GM21381 (cell line): ENCODE data around the gene CD82.

ENCODE experiments used
- ATAC-seq: cut with Tn5 transposase; IDR thresholded peaks from one replicate; pipeline ENCODE4 v1.9.1; 2021; ENCODE audit warnings: mild to moderate bottlenecking, moderate library complexity; ENCODE audit not compliant: unreplicated experiment

CD82 gene

DNA sequence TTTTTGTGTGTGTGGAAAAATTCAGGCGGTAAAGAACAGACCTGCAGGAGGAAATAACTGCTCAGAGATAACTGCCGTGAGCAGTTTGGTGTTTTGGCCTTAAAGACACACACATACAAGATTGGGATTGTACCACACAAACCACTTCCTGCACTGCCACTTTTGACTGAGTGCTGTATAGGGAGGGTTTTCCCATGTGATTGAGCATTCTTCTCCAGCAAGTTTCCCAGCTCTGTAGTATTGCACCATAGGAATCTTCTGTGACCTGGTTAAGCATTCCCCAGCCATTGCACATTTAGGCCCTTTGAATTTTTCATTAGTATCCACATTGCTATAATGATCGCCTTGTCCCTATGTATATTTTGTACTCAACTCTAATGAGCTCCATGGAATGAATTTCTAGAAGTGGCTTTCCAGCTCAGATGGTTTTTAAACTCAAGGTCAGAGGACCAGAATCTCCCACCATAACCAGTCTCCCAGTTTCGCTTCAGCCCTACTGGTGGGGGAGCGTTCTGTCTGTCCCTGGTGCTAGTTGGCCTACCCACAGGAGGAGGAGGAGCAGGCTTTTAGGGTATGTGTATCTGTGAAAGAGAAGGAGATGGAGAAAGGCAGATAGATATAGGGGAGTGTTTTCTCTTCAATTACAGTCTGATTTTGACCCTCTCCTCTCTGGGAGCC lies 9.3 kb downstream of the CD82 start:
- ATAC-seq = peak; percentile 39

DNA sequence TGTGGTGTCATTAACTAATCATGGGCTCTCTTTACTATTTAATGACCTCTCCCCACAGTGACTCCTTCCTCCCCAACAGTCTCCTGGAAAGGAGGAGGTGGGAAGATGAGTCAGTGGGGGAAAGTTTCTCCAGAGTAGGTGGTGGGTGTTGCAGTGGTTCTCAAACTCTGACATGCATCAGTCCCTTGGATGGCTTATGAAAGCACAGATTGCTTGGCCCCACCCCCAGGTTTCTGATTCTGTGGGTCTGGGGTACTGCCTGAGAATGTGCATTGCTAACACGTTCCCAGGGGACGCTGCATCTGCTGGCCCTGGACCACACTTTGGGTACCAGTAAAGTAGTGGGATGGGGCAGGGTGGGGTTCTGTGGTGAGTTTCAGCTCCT lies 9.8 kb downstream of the CD82 start:
- no peak for ATAC-seq

DNA sequence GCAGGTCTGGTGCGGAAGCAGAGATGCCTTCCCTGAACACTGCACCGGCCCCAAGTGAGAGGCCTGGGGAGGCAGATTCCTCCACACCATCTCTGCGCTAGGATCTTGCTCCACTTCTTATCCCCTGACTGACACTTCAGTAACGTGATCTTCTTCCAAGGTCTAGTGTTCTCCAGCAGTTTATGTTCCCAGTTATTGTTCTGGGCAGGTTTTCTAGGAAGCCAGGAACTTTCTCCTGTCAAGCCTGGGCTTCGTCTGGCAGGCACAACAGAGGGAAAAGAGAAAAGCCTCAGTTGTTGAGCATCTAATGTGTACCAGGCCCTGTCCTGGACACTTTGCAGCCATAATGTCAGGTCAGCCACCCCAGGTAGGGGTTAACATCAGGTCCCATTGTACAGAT lies 10.5 kb downstream of the CD82 start:
- ATAC-seq = no peak

DNA sequence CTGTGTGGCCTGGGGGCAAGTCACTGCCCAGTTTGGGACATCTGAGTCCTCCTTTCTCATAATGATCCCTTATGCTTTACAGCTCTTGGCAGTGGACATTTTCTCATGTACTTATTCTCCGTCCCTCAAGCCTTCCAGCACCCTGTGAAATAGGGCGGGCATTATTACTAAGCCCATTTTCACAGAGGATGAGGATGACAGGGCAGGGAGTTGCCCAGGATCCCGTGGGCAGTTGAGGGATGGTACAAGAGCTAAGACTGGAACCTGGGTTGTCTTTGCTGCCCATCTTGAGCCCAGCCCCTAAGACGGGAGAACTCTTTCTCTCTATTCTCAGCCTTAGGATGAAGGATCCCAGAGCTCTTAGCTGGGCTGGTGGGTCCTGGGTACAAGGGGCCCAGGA lies 11.2 kb downstream of the CD82 start:
- no peak for ATAC-seq

DNA sequence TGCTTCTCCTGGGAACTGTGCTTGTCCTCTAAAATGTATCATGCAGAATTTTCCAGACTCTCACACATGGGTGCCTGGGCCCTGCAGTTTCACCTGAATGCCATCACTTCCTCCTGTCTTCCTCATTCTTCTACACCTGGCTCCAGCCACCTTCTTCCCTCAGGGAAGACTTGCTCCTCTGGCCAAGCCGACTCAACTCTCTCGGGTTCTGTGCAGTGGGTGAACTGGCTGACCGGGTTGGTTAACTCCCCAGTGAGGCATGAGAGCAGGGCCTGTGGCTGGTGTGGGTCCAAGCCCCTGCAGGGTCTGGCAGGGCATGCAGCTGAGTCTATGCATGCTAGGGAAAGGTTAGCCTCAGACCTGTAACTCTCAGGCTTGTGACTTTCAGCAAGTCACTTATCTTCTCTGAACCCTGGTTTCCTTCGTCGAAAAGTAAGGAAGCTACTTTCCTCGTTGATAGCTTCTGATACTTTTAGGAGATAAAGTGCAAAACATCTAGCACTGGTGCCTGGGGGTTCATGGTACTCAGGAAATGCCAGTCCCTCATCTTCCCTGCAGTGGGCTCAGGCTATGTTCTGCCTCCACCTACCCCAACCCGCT lies 11.9 kb downstream of the CD82 start:
- ATAC-seq = no peak

DNA sequence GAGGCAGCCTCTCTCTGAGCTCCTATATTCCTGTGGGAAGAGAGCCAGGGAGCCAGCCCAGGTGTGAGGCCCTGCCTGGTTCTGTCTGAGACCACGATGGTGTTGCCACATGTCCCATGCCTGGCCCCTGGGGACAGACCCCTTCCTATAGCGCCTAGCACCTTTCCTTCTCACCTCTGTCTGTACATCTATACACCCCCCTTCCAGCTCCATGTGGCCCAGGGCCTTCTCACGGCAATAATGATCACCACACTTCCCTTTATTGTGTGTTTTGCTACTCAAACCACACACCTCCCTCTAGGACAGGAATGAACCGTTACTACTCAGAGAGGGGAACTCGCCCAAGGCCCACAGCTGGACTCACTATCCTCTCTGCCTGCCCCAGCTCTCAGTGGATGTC lies 12.8 kb downstream of the CD82 start:
- ATAC-seq = peak; percentile 45

DNA sequence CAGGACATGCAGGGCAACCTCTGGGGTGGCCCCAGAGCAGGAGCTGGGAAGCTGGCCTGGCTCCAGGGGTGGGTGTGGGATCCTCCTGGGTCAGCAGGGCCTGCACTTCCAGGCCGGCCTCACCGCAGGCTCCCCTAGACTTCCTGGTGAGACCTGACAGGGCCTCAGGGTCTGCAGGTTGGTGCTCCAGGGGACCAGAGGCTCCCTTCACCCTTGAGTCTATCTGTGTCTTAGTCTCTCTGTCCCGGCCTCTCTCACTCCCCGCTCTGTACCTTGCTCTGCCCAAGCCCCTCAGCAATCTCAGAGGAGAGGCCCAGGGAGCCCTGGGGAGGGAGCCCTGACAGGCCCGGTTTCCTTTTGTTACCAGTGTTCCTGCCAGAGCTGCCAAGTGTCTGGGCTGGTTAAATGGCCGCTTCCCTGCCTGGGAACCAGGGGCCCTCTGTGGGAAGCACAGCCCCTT lies 13.9 kb downstream of the CD82 start:
- no peak for ATAC-seq

DNA sequence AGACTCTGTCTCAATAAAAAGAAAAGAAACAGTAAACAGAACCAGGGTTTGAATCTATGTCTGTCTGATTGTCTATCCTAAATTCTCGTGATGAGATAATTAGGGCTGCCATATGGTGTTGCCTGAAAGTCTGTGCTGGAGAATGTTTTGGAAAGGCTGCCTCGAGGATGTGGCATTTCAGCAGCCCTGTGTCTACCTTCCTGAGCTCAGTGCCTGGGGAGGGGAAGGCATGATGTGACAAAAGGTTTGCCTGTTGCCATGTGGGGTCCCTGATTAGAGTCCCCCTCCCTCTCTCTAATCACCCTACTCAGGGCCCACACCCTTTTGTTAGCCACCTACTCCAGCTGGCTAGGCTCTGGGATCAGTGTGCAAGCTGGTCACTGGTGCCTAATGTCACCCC lies 15.2 kb downstream of the CD82 start:
- no peak for ATAC-seq

DNA sequence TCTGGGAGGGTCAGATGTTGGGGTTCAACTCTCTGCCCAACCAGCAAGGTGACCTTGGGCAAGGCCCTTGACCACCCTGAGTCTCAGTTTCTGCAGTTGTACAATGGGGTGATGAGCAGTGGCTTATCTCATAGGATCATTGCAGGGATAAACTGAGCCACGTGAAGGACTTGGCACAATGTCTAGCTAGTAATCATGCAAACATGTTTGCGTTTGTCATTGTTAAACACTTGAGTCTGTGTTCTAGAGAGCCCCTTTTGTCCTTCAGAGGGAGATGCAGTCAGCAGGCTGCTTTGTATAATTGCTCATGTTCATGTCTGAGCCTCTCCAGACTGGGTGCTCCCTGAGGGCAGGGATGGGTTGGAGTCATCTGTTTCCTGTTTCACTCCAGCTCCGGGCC lies 15.8 kb downstream of the CD82 start:
- ATAC-seq = no peak

DNA sequence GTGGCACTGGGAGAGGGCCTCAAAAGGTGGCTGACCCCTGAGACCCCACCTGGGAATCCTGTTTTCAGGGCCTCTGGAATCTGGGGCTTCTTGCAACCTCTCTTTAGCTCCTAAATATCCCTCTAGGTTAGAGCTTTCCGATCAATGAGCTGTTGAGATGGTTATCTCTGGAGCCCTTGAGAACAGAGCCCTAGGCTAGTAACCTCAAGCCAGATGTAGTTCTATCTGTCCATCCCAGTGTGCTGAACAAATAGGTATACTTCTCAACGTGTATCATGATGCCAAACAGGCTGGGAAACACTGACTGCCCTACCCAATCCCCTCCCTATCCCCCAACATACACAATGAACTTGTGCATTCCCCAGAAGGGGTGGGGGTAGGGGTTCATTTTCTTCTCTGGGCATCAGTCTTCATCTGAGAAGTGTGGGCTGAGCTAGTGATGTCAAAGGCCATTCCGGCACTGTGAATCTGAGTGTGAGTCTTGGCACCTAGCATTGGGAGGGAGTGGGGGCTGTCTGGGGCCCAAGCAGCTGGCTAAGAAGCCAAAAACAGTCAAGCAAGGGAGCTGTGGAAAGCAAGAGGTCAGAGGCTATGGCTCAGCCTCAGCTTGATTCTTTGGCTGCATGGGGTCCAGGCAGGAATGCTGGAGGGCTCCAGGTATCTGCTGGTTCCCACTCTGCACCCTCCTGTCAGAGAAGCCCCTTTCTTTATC lies 17.3 kb downstream of the CD82 start:
- ATAC-seq = no peak

DNA sequence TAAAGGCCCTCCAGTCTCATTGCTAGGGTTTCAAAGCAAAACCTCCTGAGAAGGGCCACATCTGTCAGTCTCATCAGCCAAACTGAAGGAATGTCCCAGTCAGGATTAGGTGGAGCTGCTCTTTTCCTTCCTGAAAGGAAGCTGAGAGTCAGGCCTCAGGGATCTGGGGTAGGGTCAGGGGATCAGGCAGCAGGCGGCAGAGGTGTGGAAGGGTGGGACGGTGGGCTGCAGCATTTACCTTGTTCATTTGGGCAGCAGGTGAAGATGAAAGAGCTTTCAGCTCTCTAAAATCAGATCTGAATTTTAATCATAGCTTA lies 17.8 kb downstream of the CD82 start:
- no peak for ATAC-seq

DNA sequence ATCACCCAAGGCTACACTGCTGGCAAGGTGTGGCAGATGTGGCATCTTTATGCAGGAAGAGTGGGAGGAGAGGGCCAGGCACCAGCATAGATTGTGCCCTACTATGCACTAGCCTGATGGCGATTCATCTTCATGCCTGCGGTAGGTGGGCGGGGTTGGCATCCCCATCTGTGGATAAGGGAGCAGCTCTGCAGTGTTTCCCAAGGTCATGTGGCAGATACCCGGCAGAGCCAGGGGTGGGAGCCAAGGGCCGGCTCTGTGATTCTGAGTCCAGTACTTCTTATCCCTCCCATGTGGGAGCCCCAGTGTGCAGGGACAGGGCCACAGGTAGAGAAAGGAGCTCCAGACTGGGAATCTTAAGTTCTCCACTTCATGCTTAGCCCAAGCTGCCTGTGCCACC lies 20.0 kb downstream of the CD82 start:
- ATAC-seq = no peak

DNA sequence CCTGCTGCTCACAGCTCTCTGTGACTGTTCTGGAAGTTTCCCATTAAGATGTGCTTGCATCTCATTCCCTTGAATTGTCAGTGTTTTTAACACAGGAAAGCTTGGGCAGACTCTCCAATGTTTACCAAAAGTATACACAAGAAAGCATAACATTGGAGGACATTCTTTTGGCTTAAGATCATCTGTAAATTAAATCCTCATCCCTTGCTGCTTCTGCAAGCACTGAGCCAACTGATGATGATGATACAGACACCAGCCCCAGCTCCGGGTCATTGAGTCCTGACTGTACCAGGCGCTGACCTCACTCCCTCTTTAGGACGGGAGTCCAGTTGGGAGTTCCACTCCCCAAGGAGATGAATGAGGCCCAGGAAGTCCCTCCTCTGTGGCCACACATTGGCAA lies 23.8 kb downstream of the CD82 start:
- no peak for ATAC-seq

DNA sequence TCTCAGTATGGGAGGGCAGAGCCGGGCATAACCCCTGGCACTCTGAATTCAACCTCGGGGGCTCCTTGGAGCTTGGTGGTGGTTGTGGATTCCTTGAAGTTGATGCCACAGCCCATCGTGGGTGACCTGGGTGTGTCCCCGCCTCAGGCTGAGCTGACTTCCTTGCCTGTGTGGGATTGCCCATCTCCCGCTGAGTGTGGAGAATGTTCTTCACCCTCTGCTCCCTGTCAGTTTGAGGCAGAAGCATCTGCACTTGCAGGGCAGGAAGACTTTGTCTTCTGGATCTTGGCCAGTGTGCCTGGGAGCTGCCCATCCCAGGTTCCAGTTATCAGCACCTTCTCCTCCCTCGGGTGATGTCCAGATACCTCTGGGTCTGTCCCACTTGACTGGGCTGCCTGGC lies 25.3 kb downstream of the CD82 start:
- no peak for ATAC-seq

DNA sequence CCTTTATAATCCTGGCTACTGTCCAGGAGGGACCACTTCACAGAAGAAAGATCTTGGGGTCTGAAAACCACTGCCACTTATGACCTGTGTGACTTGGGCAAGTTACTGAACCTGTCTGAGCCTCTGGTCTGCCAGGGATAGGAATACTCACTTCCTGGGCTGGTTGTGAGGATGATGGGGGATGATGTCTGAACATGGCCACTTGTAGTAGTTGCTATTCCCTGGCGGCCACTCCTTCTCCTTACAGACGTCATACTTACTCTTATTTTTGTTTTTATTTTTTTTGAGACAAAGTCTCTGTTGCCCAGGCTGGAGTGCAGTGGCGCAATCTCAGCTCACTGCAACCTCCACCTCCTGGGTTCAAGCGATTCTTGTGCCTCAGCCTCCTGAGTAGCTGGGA lies 26.1 kb downstream of the CD82 start:
- ATAC-seq = no peak

DNA sequence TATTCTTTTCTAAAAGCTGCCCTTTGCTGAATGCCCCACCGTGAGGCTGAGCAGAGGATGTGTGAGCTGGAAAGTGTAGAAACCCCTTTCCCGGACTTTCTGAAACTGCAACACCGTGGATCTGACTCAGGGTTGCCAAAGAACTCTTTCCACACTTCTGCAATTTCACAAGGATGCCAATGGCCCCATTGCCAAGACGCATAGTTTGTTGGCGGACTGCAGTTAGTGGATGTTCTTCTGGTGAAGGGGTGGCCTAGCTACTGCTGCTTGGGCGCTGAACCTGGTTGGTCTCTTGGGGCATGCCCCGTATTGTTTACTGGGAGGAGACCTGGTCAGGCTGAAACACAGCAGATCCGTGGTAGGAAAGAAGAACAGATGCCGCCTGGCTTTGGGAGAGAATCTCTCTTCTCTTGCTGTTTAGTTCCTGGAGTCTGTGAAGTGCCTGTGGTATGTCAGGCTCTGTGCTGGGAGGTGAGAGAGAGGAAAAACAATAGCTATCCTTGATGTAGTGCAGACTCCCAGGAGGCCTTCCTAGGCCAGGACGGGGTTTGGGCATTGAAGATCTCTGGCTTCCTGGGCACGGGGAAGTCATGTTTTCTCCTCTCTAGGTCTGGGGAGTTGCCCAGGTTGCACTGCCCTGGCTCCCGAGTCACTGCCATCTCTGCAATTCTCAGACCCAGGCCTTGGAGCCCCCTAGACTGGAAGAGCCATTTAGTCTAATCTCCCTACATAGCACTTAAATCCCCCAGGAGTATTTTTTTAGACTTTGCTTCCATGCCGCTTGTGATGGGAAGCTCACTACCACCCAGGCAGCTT lies 26.9 kb downstream of the CD82 start:
- no peak for ATAC-seq

DNA sequence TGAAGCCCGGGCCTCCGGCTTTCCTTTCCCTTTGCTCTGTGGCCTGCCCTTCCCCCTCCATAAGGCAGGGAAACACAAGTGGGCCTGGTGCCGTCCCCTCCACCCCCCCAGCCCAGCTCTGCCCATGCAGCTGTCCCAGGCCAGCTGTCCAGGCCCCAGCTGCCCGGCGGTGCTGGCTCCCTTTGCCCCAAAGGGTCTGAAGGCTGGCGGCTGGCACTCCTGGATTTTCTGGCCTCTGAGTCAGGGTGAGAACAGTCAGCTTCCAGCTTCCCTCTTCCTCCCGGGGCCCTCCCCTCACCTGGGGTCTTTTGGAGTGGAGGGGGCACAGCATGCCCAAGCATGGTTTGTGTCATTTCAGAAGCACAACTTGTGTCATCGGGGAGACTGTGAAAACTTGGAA lies 27.8 kb downstream of the CD82 start:
- ATAC-seq = no peak

DNA sequence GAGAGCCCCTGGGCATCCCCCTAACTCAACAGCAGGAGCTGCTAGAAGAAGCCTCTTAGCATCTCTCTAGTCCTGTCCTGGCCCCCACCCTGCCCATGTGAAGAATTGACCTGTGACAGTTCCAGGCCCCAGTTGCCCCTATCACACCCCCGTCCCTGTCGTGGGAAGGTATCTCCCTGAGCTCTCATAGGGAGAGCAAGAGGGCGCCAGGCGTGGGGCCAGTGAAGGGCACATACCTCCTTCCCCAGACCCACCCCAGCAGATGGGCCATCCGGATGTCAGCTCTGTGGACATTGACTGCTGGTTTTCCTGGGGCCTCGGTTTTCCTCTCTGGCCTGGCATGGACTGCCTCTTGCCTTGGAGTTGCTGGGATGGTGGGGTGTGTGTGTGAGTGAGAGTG lies 29.5 kb downstream of the CD82 start:
- no peak for ATAC-seq

DNA sequence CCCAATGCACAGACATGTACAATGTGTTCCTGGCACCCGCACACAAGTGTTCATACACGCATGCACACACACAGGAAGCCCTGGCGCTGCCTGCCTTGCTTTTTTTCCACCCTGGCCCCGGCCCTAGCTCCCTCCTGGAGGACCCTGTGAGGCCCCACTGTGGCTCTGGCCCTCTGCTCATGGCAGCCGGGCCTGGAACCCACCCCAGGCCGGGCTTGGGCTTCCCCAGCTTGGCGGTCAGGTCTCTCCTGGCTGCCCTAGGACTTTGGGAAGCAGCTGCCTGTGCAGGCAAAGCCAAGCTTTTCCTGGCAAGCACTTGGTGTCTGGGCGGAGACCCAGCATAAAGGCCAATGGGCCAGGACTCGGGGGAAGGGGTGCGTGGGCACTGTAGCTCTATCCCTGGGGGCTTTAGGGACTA lies 30.5 kb downstream of the CD82 start:
- ATAC-seq = no peak

DNA sequence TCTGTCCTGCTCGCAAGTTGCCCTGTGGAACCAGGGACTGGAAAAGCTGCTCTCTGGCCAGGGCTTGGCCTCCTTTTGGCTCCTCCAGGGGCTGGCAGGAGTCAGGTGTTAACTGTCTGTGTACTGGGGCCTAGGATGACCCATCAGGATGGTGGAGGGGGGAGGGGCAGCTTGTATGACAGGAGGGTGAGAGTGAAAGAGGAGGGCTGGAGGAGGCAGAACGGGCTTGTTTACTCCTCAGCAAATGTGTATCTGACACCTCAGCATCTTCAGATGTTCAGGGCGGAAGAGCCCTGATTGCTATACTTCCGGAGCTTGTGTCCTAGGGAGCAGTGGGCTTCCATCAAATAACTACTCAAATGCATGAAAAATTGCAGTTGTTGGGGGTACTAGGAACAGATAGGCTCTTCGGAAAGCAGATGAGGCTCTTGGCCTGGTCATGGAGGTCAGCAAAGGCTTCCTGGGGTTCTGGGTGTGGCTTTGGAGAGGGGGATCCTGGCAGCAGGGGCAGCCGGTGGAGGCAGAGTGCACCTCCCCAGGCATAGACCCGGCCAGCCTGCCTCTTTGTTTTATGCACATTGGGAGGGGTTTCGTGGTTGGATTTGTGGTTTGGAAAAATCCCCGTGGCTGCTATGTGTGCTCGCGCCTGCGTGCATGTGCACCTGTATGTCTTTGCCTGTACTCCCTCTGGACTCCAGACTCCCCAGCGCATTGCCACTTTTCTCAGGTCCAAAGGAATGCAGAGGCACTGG lies 31.2 kb downstream of the CD82 start:
- peak; percentile 31 for ATAC-seq
